GM23338 (cell line): ENCODE results near the gene LIPH. TPM values are rescaled to one million over a fixed set of nuclear protein-coding genes. Genes with fewer than 3 reads are reported as not detected.

Source experiments
- ATAC-seq: fragments of 200-7000 bp; cut with Tn5 transposase; 3 replicates; pipeline ENCODE4 v1.9.1; 2020
- DNase-seq: peaks from one replicate; pipeline ENCODE4 v3.0.0-alpha.2; 2015; ENCODE audit warnings: low spot score
- H2AFZ ChIP-seq: fragments of 200-600 bp; sonication (generic); 2 replicates; pipeline ENCODE4 v1.8.0; 2016; ENCODE audit warnings: antibody characterized with exemption, mild to moderate bottlenecking, moderate library complexity
- H3F3A ChIP-seq: fragments of 200-600 bp; sonication (generic); replicated peaks from 2 replicates; pipeline ENCODE4 v1.8.0; 2017; ENCODE audit warnings: antibody characterized with exemption, mixed run types, low read depth
- H3K27ac ChIP-seq: fragments of 200-600 bp; sonication (generic); 2 replicates; pipeline ENCODE4 v1.6.1; 2016; ENCODE audit warnings: low read depth
- H3K27me3 ChIP-seq: fragments of 200-600 bp; sonication (generic); 2 replicates; pipeline ENCODE4 v1.8.0; 2016; ENCODE audit warnings: mild to moderate bottlenecking, mixed run types, moderate library complexity; ENCODE audit not compliant: insufficient read depth
- H3K36me3 ChIP-seq: fragments of 200-600 bp; sonication (generic); 2 replicates; pipeline ENCODE4 v1.8.0; 2016; ENCODE audit warnings: mild to moderate bottlenecking; ENCODE audit not compliant: insufficient read depth
- H3K4me1 ChIP-seq: fragments of 200-600 bp; sonication (generic); 2 replicates; pipeline ENCODE4 v1.8.0; 2016; ENCODE audit warnings: mild to moderate bottlenecking, moderate library complexity; ENCODE audit not compliant: insufficient read depth
- H3K4me2 ChIP-seq: fragments of 200-600 bp; sonication (generic); 2 replicates; pipeline ENCODE4 v1.7.1; 2017; ENCODE audit warnings: mixed run types
- H3K4me3 ChIP-seq: fragments of 200-600 bp; sonication (generic); 2 replicates; pipeline ENCODE4 v1.6.1; 2016; ENCODE audit warnings: mixed run types
- H3K79me2 ChIP-seq: fragments of 200-600 bp; sonication (generic); replicated peaks from 2 replicates; pipeline ENCODE4 v1.8.0; 2017; ENCODE audit warnings: mild to moderate bottlenecking; ENCODE audit not compliant: insufficient read depth
- H3K9me2 ChIP-seq: fragments of 200-600 bp; sonication (generic); 2 replicates; pipeline ENCODE4 v1.8.0; 2017; ENCODE audit not compliant: insufficient read depth
- H4K20me1 ChIP-seq: fragments of 200-600 bp; sonication (generic); replicated peaks from 2 replicates; pipeline ENCODE4 v1.8.0; 2017; ENCODE audit warnings: mild to moderate bottlenecking; ENCODE audit not compliant: insufficient read depth
- H3K27ac Mint-ChIP-seq: 2 replicates; pipeline ENCODE4 v1.8.0; 2020; ENCODE audit warnings: inconsistent platforms, mild to moderate bottlenecking, moderate library complexity, mixed read lengths
- H3K27me3 Mint-ChIP-seq: 3 replicates; pipeline ENCODE4 v1.8.0; 2022; ENCODE audit warnings: low read depth, mild to moderate bottlenecking, moderate library complexity, mixed read lengths, inconsistent platforms; ENCODE audit not compliant: insufficient read depth, poor library complexity
- H3K36me3 Mint-ChIP-seq: 3 replicates; pipeline ENCODE4 v1.8.0; 2021; ENCODE audit warnings: low read depth, mild to moderate bottlenecking, inconsistent platforms, moderate library complexity, mixed read lengths
- H3K4me1 Mint-ChIP-seq: 3 replicates; pipeline ENCODE4 v1.8.0; 2020; ENCODE audit warnings: mild to moderate bottlenecking, inconsistent platforms, mixed read lengths
- H3K4me3 Mint-ChIP-seq: 3 replicates; pipeline ENCODE4 v1.8.0; 2021; ENCODE audit warnings: moderate library complexity, mild to moderate bottlenecking, inconsistent platforms, mixed read lengths
- H3K9me3 Mint-ChIP-seq: 3 replicates; pipeline ENCODE4 v1.8.0; 2020; ENCODE audit warnings: moderate library complexity, mild to moderate bottlenecking, inconsistent platforms, mixed read lengths
- CREB1 ChIP-seq: fragments of 250-450 bp; sonication (Bioruptor Pico); IDR thresholded peaks from 2 replicates; pipeline ENCODE4 v1.5.0; 2020; ENCODE audit warnings: low read depth, mild to moderate bottlenecking, moderate library complexity
- CTCF ChIP-seq, 2 experiments: fragments of 200-600 bp in 1 of 2; sonication (generic) in 1 of 2; conservative IDR thresholded peaks; 2 replicates each; pipeline versions ENCODE4 v1.5.1 to v1.6.1; 2016 to 2017; ENCODE audit warnings: antibody characterized with exemption in 2 of 2, low read depth in 2 of 2, mild to moderate bottlenecking in 2 of 2, moderate library complexity in 1 of 2
- ETS1 ChIP-seq: IDR thresholded peaks from 2 replicates; pipeline ENCODE4 v1.6.1; 2016; ENCODE audit warnings: antibody characterized with exemption
- EZH2 ChIP-seq: fragments of 200-600 bp; sonication (generic); IDR thresholded peaks from one replicate; pipeline ENCODE4 v1.8.0; 2017; ENCODE audit warnings: antibody characterized with exemption, mild to moderate bottlenecking, low read depth; ENCODE audit not compliant: unreplicated experiment
- EZH2phosphoT487 ChIP-seq: fragments of 200-600 bp; sonication (generic); IDR thresholded peaks from one replicate; pipeline ENCODE4 v1.8.1; 2018; ENCODE audit warnings: antibody characterized with exemption; ENCODE audit not compliant: unreplicated experiment
- JUNB ChIP-seq: IDR thresholded peaks from one replicate; pipeline ENCODE4 v1.6.1; 2016; ENCODE audit warnings: antibody characterized with exemption; ENCODE audit not compliant: unreplicated experiment
- NANOG ChIP-seq: IDR thresholded peaks from 2 replicates; pipeline ENCODE4 v1.6.1; 2016; ENCODE audit warnings: antibody characterized with exemption, borderline replicate concordance
- POLR2AphosphoS5 ChIP-seq: IDR thresholded peaks from 2 replicates; pipeline ENCODE4 v1.6.1; 2016; ENCODE audit warnings: antibody characterized with exemption, low read depth
- REST ChIP-seq: IDR thresholded peaks from one replicate; pipeline ENCODE4 v1.6.1; 2018; ENCODE audit warnings: antibody characterized with exemption; ENCODE audit not compliant: unreplicated experiment
- STAT1 ChIP-seq: IDR thresholded peaks from one replicate; pipeline ENCODE4 v1.6.1; 2016; ENCODE audit warnings: antibody characterized with exemption; ENCODE audit not compliant: unreplicated experiment
- ZNF114 ChIP-seq: fragments of 250-450 bp; sonication (Bioruptor Pico); IDR thresholded peaks from 2 replicates; pipeline ENCODE4 v1.5.0; 2020; ENCODE audit warnings: mild to moderate bottlenecking, moderate library complexity
- ZNF331 ChIP-seq: fragments of 250-450 bp; sonication (Bioruptor Pico); IDR thresholded peaks from 2 replicates; pipeline ENCODE4 v1.5.0; 2020; ENCODE audit warnings: low read depth, mild to moderate bottlenecking, moderate library complexity
- ZNF462 ChIP-seq: fragments of 250-450 bp; sonication (Bioruptor Pico); IDR thresholded peaks from 2 replicates; pipeline ENCODE4 v1.5.0; 2020; ENCODE audit warnings: mild to moderate bottlenecking, moderate library complexity
- polyA plus RNA-seq: library from polyadenylated mRNA; unstranded; fragments of >200 nt; fragmentation: Nextera tagmentation; extraction: Ambion mirVana; gene quantifications from 2 replicates; pipeline ENCODE4 v1.2.1, GENCODE V29; 2016
- total RNA-seq: library from RNA; depleted of rRNA; stranded (reverse); fragments of >200 nt; shearing (Covaris generic); gene quantifications from 2 replicates; pipeline ENCODE4 v1.2.3, GENCODE V29; 2014

LIPH gene
- total and polyA plus RNA-seq, 2 experiments from 2014 or later, result 0.03 to 0.16 TPM

GRCh38 chr3:185558395-185558794 is 6.0 kb upstream of the LIPH start:
- no peak overlapping the region for H3K4me3 Mint-ChIP-seq
- H3K4me3 ChIP-seq, result peak overlapping the region; percentile 3; the same call in 1 of the 2 replicates
- H3K27ac ChIP-seq, result no peak overlapping the region
- peak overlapping the region; percentile 14; the same call in 1 of the 2 replicates for H3K4me2 ChIP-seq
- H4K20me1 ChIP-seq, result no peaks in the 10 kb centered on the region
- H3K9me2 ChIP-seq, result no peaks in the 10 kb centered on the region
- ATAC-seq (no peak), DNase-seq (no peak)
- H3F3A ChIP-seq, result 0 out of 2 replicates have a peak, but pooled peaks cover 4% of the 10 kb centered on the region
- H3K36me3 ChIP-seq, result no peaks in the 10 kb centered on the region
- peaks cover 37% of the 10 kb centered on the region for H3K4me1 Mint-ChIP-seq
- H3K4me1 ChIP-seq, result peaks cover 32% of the 10 kb centered on the region
- H2AFZ ChIP-seq, result peak overlapping the region; percentile 4; the same call in 1 of the 2 replicates
- H3K79me2 ChIP-seq, result no peaks in the 10 kb centered on the region
- no peak overlapping the region for H3K27ac Mint-ChIP-seq
- no peaks in the 10 kb centered on the region for H3K36me3 Mint-ChIP-seq
- H3K27me3 ChIP-seq, result no peaks in the 10 kb centered on the region
- no peak for TF ChIP-seq CREB1
- TF ChIP-seq CTCF (conservative IDR thresholded peaks at IDR 0.05; ENCODE audit: low read depth in 2 of 2), result no peak
- no peak for TF ChIP-seq POLR2AphosphoS5
- TF ChIP-seq ZNF331 (CRISPR knock-in tag), result no peak
- no peak for TF ChIP-seq ZNF114 (CRISPR knock-in tag)
- no peak for TF ChIP-seq NANOG
- no peak for TF ChIP-seq STAT1
- no peak for TF ChIP-seq EZH2
- TF ChIP-seq ETS1, result no peak
- no peak for TF ChIP-seq REST
- no peak for TF ChIP-seq ZNF462 (CRISPR knock-in tag)
- TF ChIP-seq EZH2phosphoT487, result no peak
- TF ChIP-seq JUNB, result no peak
- H3K27me3 Mint-ChIP-seq, result peaks cover 6% of the 10 kb centered on the region
- H3K9me3 Mint-ChIP-seq, result no peaks in the 10 kb centered on the region
